Breast epithelium (tissue), 3 donors: ENCODE data around the gene SARS2.

Experiments
- CTCF ChIP-seq, 3 donors: fragments of 450-650 bp; IDR thresholded peaks; one replicate each; pipeline ENCODE4 v1.5.1; 2016 to 2017; ENCODE audit warnings: antibody characterized with exemption in 3 of 3, mild to moderate bottlenecking in 3 of 3, moderate library complexity in 3 of 3
- POLR2A ChIP-seq: fragments of 450-650 bp; IDR thresholded peaks from one replicate; pipeline ENCODE4 v1.6.1; 2016; ENCODE audit warnings: antibody characterized with exemption, mild to moderate bottlenecking, moderate library complexity
- POLR2AphosphoS5 ChIP-seq, 3 donors: sonication (generic); formaldehyde crosslinking; IDR thresholded peaks; one replicate each; pipeline ENCODE4 v1.6.1; 2017; ENCODE audit warnings: antibody characterized with exemption in 3 of 3

- TF ChIP-seq CTCF (IDR thresholded peaks at IDR 0.05) (no peak), POLR2A (no peak), POLR2AphosphoS5 (IDR thresholded peaks at IDR 0.05) (no peak)
Measured at GRCh38 chr19:38942471-38943181, 12.1 kb upstream of the SARS2 start.
